AG09309 (cell line): ENCODE results near the gene MCC.

ENCODE experiments used
- DNase-seq: peaks from one replicate; pipeline ENCODE4 v3.0.0-alpha.2; 2010; ENCODE audit warnings: low read depth
- H3K4me3 ChIP-seq: 2 replicates; pipeline ENCODE4 v1.5.1; 2011; ENCODE audit warnings: mild to moderate bottlenecking, low read depth, low read length, moderate library complexity; ENCODE audit not compliant: control insufficient read depth
- CTCF ChIP-seq: IDR thresholded peaks from 2 replicates; pipeline ENCODE4 v1.5.1; 2011; ENCODE audit warnings: mild to moderate bottlenecking, low read depth, low read length, inconsistent platforms; ENCODE audit not compliant: insufficient read depth, control insufficient read depth; ENCODE audit errors: missing control alignments

Gene MCC

GRCh38 chr5:112979723-112980122 lies 508.5 kb downstream of the MCC start:
- no peak overlapping the region for H3K4me3 ChIP-seq
- TF ChIP-seq CTCF: no peak
- DNase-seq: no peak

GRCh38 chr5:112978836-112979235 lies 509.4 kb downstream of the MCC start:
- no peak for TF ChIP-seq CTCF
- H3K4me3 ChIP-seq: no peak overlapping the region
- no peak for DNase-seq

GRCh38 chr5:112977440-112977861 lies 510.8 kb downstream of the MCC start:
- H3K4me3 ChIP-seq: peak overlapping the region; percentile 97
- no peak for DNase-seq
- TF ChIP-seq CTCF: no peak

GRCh38 chr5:112976432-112977309 lies 511.6 kb downstream of the MCC start, which contains the start of gene DCP2:
DCP2 (plus strand) TSS chr5:112976798; CDS start chr5:112976934, 136 bp downstream.
- H3K4me3 ChIP-seq: peak within 1 kb of the TSS; percentile 97
- no peak for TF ChIP-seq CTCF
- peak; percentile 98 for DNase-seq

- TF ChIP-seq CTCF: no peak
- peak overlapping the region; percentile 97 for H3K4me3 ChIP-seq
- no peak for DNase-seq
Measured at GRCh38 chr5:112975721-112976431, 512.4 kb downstream of the MCC start.

GRCh38 chr5:112974901-112975300 lies 513.4 kb downstream of the MCC start:
- no peak for TF ChIP-seq CTCF

More at GRCh38 chr5:112974901-112975300, 513.4 kb downstream of the MCC start:
- DNase-seq: no peak
- no peak overlapping the region for H3K4me3 ChIP-seq
